Right lung (tissue), 10 donors: ENCODE results near the gene GPBAR1. TPM values are rescaled to one million over a fixed set of nuclear protein-coding genes. Genes with fewer than 3 reads are reported as not detected.

ENCODE experiments used
- DNase-seq, 2 donors: peaks; one replicate each; pipeline ENCODE4 v3.0.0-alpha.2; 2013
- long read RNA-seq, 8 donors: transcript quantifications; one replicate each; lab custom pipeline, GENCODE V29; 2026
- polyA plus RNA-seq, 5 donors: library from polyadenylated mRNA; unstranded; fragments of 120-200 nt; gene quantifications; one replicate each; pipeline versions ENCODE4 v1.2.1 to v1.2.3, GENCODE V29; 2013; ENCODE audit warnings: inconsistent platforms in 1 of 5, low replicate concordance in 1 of 5; ENCODE audit not compliant: insufficient read length in 5 of 5, insufficient read depth in 1 of 5

GPBAR1 gene
- polyA plus RNA-seq = 1 to 10 TPM; 1.1 to 1.9 (median 1.3) TPM
- long read RNA-seq, donor 1, partial matches to known transcripts = 0 of 2 reads
- long read RNA-seq, donor 1, other reads (novel, unspliced or antisense) = 0 of 2 reads
- long read RNA-seq, donor 2, partial matches to known transcripts = 0 of 1 reads
- long read RNA-seq, donor 2, other reads (novel, unspliced or antisense) = 0 of 1 reads
- long read RNA-seq, donor 3, partial matches to known transcripts = 0 of 2 reads
- long read RNA-seq, donor 3, other reads (novel, unspliced or antisense) = 0 of 2 reads
- long read RNA-seq, donor 4, partial matches to known transcripts = 0 of 2 reads
- long read RNA-seq, donor 4, other reads (novel, unspliced or antisense) = 0 of 2 reads
- long read RNA-seq, donor 5, partial matches to known transcripts = 0 of 2 reads
- long read RNA-seq, donor 5, other reads (novel, unspliced or antisense) = 0 of 2 reads
- long read RNA-seq, donor 6, partial matches to known transcripts = 0 of 1 reads
- long read RNA-seq, donor 6, other reads (novel, unspliced or antisense) = 0 of 1 reads
- long read RNA-seq, donor 7, partial matches to known transcripts = 43 of 79 reads
- long read RNA-seq, donor 7, other reads (novel, unspliced or antisense) = 34 of 79 reads
- long read RNA-seq, donor 8 = 0 reads

- DNase-seq = no peak
These were observed at the start of gene GPBAR1 for GRCh38 chr2:218260742-218261422. TSS of gene GPBAR1 (plus strand) at chr2:218261015. CDS start at chr2:218262725, 1,710 bp downstream.

GRCh38 chr2:218214116-218214515, 46.7 kb upstream of the GPBAR1 start:
- no peak for DNase-seq

GRCh38 chr2:218216336-218216673, 44.5 kb upstream of the GPBAR1 start:
- DNase-seq = no peak

GRCh38 chr2:218216674-218217359, 44.0 kb upstream of the GPBAR1 start, which contains the start of gene ARPC2:
TSS of gene ARPC2 (plus strand) at chr2:218217189. CDS start at chr2:218217471, 282 bp downstream.
- DNase-seq = peak; percentile 97

- DNase-seq = no peak
These were observed 43.2 kb upstream of the GPBAR1 start for GRCh38 chr2:218217360-218218267.

- no peak for DNase-seq
These were observed 42.3 kb upstream of the GPBAR1 start for GRCh38 chr2:218218268-218219185.

- DNase-seq = no peak
These were observed 40.9 kb upstream of the GPBAR1 start for GRCh38 chr2:218219934-218220333.

- DNase-seq = no peak
These were observed 39.8 kb upstream of the GPBAR1 start for GRCh38 chr2:218221000-218221399.

- DNase-seq = no peak
These were observed 37.8 kb upstream of the GPBAR1 start for GRCh38 chr2:218223046-218223445.

- no peak for DNase-seq
These were observed 36.6 kb upstream of the GPBAR1 start for GRCh38 chr2:218224186-218224585.

GRCh38 chr2:218226903-218227302, 33.9 kb upstream of the GPBAR1 start:
- no peak for DNase-seq

GRCh38 chr2:218228366-218229090, 32.3 kb upstream of the GPBAR1 start:
- DNase-seq = no peak

GRCh38 chr2:218229239-218229638, 31.6 kb upstream of the GPBAR1 start:
- DNase-seq = no peak

GRCh38 chr2:218229851-218230250, 31.0 kb upstream of the GPBAR1 start:
- no peak for DNase-seq

- DNase-seq = no peak
These were observed 29.9 kb upstream of the GPBAR1 start for GRCh38 chr2:218230882-218231281.

- DNase-seq = no peak
These were observed 27.3 kb upstream of the GPBAR1 start for GRCh38 chr2:218233543-218233942.

GRCh38 chr2:218234521-218234920, 26.3 kb upstream of the GPBAR1 start:
- DNase-seq = no peak

- no peak for DNase-seq
These were observed 25.8 kb upstream of the GPBAR1 start for GRCh38 chr2:218235017-218235416.

- no peak for DNase-seq
These were observed 24.0 kb upstream of the GPBAR1 start for GRCh38 chr2:218236829-218237228.
